ENCODE data around the gene WNT7A. TPM values are rescaled to one million over a fixed set of nuclear protein-coding genes. Genes with fewer than 3 reads are reported as not detected.

Gene WNT7A
- total and polyA plus RNA-seq, 2 experiments from 2014 or later = not detected

DNA sequence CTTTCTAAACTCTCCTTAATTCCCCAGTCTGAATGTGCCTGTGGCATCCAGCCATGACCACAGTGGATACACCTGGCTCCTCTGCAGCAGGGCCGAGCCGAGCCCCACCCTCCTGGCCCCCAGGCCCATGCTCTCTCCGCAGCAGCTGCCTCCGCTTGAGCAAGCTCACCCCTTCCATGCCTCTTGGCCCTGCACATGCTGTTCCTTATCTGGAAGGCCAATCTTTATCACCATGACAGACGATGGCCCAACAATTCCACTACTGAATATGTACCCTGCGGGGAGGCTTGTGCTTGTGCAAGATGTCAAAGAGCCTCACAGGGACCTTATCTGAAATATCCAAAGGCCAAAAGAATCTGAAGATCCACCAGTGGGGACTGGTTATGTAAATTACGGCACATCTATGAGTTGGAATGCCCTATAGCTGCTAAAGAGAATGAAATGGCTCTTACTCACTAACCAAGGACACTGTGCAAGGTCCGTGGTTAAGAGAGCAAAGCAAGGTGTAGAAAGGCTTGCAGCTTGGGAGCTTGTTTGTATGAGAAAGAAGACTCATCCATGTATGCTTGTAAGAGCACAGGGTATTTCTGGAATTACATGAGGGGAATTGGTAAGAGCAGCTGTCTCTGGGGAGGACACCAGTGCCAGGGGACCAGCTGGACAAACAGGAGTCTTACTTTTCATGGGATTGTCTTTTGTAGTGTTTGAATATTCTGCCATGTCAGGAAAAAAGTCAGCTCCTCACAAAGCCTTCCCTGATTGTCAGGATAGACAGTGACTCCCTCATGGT lies 55.2 kb downstream of the WNT7A start:
- no peak for DNase-seq (ENCODE audit: low read depth in 1 of 2, low spot score in 1 of 2)
- no peak overlapping the region for H3K4me3 ChIP-seq
- no peaks in the 10 kb centered on the region for H3K9me3 ChIP-seq (ENCODE audit: low read depth)
- TF ChIP-seq, protein P1, sequence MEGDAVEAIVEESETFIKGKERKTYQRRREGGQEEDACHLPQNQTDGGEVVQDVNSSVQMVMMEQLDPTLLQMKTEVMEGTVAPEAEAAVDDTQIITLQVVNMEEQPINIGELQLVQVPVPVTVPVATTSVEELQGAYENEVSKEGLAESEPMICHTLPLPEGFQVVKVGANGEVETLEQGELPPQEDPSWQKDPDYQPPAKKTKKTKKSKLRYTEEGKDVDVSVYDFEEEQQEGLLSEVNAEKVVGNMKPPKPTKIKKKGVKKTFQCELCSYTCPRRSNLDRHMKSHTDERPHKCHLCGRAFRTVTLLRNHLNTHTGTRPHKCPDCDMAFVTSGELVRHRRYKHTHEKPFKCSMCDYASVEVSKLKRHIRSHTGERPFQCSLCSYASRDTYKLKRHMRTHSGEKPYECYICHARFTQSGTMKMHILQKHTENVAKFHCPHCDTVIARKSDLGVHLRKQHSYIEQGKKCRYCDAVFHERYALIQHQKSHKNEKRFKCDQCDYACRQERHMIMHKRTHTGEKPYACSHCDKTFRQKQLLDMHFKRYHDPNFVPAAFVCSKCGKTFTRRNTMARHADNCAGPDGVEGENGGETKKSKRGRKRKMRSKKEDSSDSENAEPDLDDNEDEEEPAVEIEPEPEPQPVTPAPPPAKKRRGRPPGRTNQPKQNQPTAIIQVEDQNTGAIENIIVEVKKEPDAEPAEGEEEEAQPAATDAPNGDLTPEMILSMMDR (IDR thresholded peaks at IDR 0.05; ENCODE audit: low read depth, low read length) = no peak
- H3K4me1 ChIP-seq (ENCODE audit: low read depth) = no peaks in the 10 kb centered on the region
- H3K27ac ChIP-seq = no peak overlapping the region
- no peaks in the 10 kb centered on the region for H3K36me3 ChIP-seq
- H3K27me3 ChIP-seq = no peaks in the 10 kb centered on the region

DNA sequence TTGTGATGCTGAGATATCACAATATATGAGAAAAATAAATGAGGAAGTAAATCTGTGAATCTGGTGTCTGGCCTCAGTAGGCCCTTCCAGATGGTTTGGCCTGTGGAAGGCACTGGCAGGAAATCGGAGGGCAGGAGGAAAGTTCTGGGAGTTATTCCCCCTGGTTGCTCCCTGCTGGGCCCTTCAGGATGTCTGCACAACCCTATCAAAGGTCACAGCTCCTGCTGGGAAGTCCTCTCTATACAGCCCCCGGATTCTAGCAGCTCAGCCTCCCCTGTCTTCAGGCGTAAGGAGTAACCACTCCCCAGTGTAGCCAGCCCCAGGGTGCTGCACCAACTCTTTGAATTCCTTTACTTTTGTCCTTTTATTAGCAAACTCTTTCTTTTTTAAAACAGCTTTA lies 56.2 kb downstream of the WNT7A start:
- Histone ChIP-seq H3K4me1 (ENCODE audit: low read depth) (no peaks in the 10 kb centered on the region), H3K36me3 (no peaks in the 10 kb centered on the region), H3K4me3 (no peak overlapping the region), H3K27me3 (no peaks in the 10 kb centered on the region), H3K9me3 (ENCODE audit: low read depth) (no peaks in the 10 kb centered on the region), H3K27ac (no peak overlapping the region)
- TF ChIP-seq, protein P1 (IDR thresholded peaks at IDR 0.05; ENCODE audit: low read depth, low read length) = no peak
- no peak for DNase-seq (ENCODE audit: low read depth in 1 of 2, low spot score in 1 of 2)

DNA sequence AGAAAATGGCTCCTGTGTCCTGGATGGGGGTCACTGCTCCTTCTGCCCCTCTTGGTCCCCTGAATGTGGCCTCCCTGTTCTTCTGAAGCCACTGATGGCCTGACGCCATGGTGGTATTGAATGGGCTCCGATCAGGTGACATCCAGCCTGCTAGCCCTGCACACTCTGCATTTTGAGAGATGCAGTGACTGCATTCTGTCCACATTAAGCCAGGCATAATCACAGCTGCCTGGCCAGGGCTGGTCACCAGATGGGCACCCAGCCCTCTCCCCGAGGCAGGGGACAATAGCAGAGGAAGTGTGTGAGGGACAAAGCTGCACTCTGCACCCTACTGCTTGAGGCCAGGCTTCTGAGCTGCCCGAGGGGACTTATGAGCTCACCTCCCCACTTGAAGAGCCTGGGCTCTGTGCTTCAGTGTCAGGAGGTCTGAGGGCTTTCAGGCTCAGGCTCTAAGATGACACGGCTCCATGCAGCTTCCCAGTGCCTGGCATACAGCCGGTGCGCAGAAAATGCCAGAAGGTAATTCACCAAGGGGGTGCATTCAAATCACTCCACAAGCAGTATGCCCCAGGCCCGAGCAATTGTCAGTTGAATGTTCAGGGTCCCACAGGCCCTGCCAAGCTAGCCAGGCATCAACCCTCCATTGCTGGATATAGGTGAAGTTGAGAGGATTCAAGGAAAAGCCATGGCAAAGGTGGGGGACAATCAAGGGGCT lies 56.8 kb downstream of the WNT7A start:
- DNase-seq (ENCODE audit: low read depth in 1 of 2, low spot score in 1 of 2) = no peak

DNA sequence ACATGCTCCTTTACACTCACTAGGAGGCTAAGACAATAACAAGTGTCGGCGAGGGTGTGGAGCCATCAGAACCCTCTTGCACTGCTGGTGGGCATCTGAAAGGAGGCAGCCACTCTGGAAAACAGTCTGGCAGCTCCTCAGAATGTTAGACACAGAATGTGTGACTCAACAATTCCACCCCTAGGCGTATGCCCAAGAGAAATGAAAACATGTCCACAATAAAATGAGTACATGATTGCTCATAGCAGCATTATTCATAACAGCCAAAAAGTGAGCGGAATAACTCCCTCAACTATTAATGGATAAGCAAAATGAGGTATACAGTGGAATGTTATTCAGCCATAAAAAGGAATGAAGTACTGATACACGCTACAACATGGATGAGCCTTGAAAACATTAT lies 57.8 kb downstream of the WNT7A start:
- no peaks in the 10 kb centered on the region for H3K27me3 ChIP-seq
- no peaks in the 10 kb centered on the region for H3K9me3 ChIP-seq (ENCODE audit: low read depth)
- H3K36me3 ChIP-seq = no peaks in the 10 kb centered on the region
- TF ChIP-seq, protein P1 (IDR thresholded peaks at IDR 0.05; ENCODE audit: low read depth, low read length) = no peak
- no peak overlapping the region for H3K27ac ChIP-seq
- no peak overlapping the region for H3K4me3 ChIP-seq
- H3K4me1 ChIP-seq (ENCODE audit: low read depth) = no peaks in the 10 kb centered on the region
- no peak for DNase-seq (ENCODE audit: low read depth in 1 of 2, low spot score in 1 of 2)

More for the DNA sequence above, 56.8 kb downstream of the WNT7A start:
- Histone ChIP-seq H3K36me3 (no peaks in the 10 kb centered on the region), H3K27ac (no peak overlapping the region), H3K9me3 (ENCODE audit: low read depth) (no peaks in the 10 kb centered on the region), H3K4me3 (no peak overlapping the region), H3K4me1 (ENCODE audit: low read depth) (no peaks in the 10 kb centered on the region), H3K27me3 (no peaks in the 10 kb centered on the region)
- TF ChIP-seq, protein P1 (IDR thresholded peaks at IDR 0.05; ENCODE audit: low read depth, low read length) = no peak

DNA sequence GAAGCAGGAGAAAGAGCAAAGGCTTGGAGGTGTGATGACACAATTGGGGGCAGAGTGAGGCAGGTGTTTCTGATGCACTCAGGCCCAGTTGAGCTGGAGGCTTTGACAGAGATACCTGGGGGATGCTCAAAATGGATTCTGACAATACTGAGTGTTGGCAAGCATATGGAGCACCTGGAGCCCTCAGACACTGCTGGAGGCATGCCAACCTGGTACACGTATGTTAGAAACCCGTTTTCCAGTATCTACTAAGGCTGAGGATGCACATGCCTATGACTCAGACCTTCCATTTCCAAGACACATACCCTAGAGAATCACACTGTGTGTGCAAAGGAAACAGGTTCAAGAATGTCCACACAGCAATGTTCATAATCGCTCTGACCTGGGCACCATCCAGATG lies 58.7 kb downstream of the WNT7A start:
- H3K4me1 ChIP-seq (ENCODE audit: low read depth) = no peaks in the 10 kb centered on the region
- H3K36me3 ChIP-seq = no peaks in the 10 kb centered on the region
- H3K27ac ChIP-seq = no peak overlapping the region
- no peak for DNase-seq (ENCODE audit: low read depth in 1 of 2, low spot score in 1 of 2)
- TF ChIP-seq, protein P1 (IDR thresholded peaks at IDR 0.05; ENCODE audit: low read depth, low read length) = no peak
- no peaks in the 10 kb centered on the region for H3K27me3 ChIP-seq
- H3K9me3 ChIP-seq (ENCODE audit: low read depth) = no peaks in the 10 kb centered on the region
- H3K4me3 ChIP-seq = no peak overlapping the region
